B cell (primary cell): ENCODE results near the gene VLDLR.

Source experiments
- EZH2 ChIP-seq: IDR thresholded peaks from 2 replicates; pipeline ENCODE4 v1.6.1; 2012; ENCODE audit warnings: borderline replicate concordance, low read depth, mild to moderate bottlenecking, moderate library complexity, low read length; ENCODE audit not compliant: insufficient read depth, poor library complexity, severe bottlenecking
- TF ChIP-seq, protein P1 (sequence below): fragments of 200-600 bp; IDR thresholded peaks from one replicate; pipeline ENCODE4 v1.8.0; 2022; ENCODE audit warnings: antibody characterized with exemption, mild to moderate bottlenecking

DNA sequence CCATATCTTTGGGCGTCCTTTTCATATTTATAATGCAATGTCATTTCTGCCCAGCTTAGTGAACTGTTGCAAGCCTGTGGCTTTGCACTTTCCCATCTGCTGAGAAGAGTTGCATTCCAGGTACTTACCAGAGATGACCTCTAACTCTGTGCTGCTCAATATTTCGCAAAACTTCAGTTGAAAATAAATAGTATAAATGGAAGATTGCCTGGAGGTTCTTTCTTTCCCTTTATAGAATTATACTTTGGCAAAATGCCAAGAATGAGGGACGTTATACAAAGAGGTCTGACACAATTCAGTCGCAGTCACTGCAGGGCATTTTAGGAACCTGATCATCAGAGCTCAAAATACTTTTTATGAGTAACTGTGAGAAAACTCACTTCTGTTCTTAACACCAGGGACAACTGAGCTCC lies 18.9 kb upstream of the VLDLR start:
- TF ChIP-seq, protein P1, sequence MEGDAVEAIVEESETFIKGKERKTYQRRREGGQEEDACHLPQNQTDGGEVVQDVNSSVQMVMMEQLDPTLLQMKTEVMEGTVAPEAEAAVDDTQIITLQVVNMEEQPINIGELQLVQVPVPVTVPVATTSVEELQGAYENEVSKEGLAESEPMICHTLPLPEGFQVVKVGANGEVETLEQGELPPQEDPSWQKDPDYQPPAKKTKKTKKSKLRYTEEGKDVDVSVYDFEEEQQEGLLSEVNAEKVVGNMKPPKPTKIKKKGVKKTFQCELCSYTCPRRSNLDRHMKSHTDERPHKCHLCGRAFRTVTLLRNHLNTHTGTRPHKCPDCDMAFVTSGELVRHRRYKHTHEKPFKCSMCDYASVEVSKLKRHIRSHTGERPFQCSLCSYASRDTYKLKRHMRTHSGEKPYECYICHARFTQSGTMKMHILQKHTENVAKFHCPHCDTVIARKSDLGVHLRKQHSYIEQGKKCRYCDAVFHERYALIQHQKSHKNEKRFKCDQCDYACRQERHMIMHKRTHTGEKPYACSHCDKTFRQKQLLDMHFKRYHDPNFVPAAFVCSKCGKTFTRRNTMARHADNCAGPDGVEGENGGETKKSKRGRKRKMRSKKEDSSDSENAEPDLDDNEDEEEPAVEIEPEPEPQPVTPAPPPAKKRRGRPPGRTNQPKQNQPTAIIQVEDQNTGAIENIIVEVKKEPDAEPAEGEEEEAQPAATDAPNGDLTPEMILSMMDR: no peak
- TF ChIP-seq EZH2: no peak
